Adrenal gland (tissue), 5 donors: ENCODE data around the gene C1QL1.

Experiments
- POLR2A ChIP-seq, 2 donors: fragments of 450-650 bp; IDR thresholded peaks; one replicate each; pipeline ENCODE4 v1.6.1; 2017; ENCODE audit warnings: antibody characterized with exemption in 2 of 2, mild to moderate bottlenecking in 2 of 2, moderate library complexity in 1 of 2
- TF ChIP-seq, protein P1 (sequence below), 6 experiments: fragments of 450-650 bp in 4 of 6; fragments of 200-600 bp in 2 of 6; sonication (generic) in 1 of 6; IDR thresholded peaks; 1 replicate in 5 of 6; 2 replicates in 1 of 6; pipeline versions ENCODE4 v1.5.1 to v1.8.0; 2016 to 2021; ENCODE audit warnings: antibody characterized with exemption in 6 of 6, mild to moderate bottlenecking in 2 of 6, moderate library complexity in 1 of 6
- donor health status: DM: no; HTN: no; CAD: no.

DNA sequence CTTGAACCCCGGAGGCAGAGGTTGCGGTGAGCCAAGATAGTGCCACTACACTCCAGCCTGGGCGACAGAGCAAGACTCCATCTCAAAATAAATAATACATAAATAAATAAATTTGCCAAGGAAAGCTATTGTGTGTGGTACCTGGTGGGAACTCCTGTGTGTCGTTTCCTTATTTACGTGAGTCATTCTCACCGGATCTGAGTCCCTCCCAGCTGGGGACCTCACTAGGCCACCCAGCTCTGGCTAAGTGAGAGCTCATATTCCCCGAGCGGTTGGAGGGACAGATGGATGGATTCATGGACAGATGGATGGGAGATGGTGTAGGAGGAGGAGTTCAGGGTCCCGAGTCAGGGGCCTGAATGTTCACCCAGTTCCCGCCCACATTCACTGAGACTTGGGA lies 22.9 kb upstream of the C1QL1 start:
- TF ChIP-seq, protein P1, sequence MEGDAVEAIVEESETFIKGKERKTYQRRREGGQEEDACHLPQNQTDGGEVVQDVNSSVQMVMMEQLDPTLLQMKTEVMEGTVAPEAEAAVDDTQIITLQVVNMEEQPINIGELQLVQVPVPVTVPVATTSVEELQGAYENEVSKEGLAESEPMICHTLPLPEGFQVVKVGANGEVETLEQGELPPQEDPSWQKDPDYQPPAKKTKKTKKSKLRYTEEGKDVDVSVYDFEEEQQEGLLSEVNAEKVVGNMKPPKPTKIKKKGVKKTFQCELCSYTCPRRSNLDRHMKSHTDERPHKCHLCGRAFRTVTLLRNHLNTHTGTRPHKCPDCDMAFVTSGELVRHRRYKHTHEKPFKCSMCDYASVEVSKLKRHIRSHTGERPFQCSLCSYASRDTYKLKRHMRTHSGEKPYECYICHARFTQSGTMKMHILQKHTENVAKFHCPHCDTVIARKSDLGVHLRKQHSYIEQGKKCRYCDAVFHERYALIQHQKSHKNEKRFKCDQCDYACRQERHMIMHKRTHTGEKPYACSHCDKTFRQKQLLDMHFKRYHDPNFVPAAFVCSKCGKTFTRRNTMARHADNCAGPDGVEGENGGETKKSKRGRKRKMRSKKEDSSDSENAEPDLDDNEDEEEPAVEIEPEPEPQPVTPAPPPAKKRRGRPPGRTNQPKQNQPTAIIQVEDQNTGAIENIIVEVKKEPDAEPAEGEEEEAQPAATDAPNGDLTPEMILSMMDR (IDR thresholded peaks at IDR 0.05), result no peak
- TF ChIP-seq POLR2A (IDR thresholded peaks at IDR 0.05), result no peak
